Large intestine (tissue), 12 donors: Measurements from ENCODE around the gene PTPN13. TPM values are rescaled to one million over a fixed set of nuclear protein-coding genes. Genes with fewer than 3 reads are reported as not detected.
A peak's percentile ranks its signal among the peaks of the same experiment; 100 is the strongest.

Experiments
- DNase-seq, 2 donors: peaks; one replicate each; pipeline versions ENCODE4 v3.0.0 to v3.0.0-alpha.2; 2013
- H3K27ac ChIP-seq: one replicate; pipeline ENCODE4 v1.5.1; 2013; ENCODE audit warnings: low read length
- H3K27me3 ChIP-seq: 2 replicates; pipeline ENCODE4 v1.6.1; 2013; ENCODE audit warnings: low read length; ENCODE audit not compliant: control insufficient read depth, insufficient read depth
- H3K36me3 ChIP-seq: 2 replicates; pipeline ENCODE4 v1.6.1; 2013; ENCODE audit warnings: low read length; ENCODE audit not compliant: control insufficient read depth, insufficient read depth
- H3K4me1 ChIP-seq: one replicate; pipeline ENCODE4 v1.6.1; 2013; ENCODE audit warnings: low read length; ENCODE audit not compliant: control insufficient read depth, insufficient read depth
- H3K4me3 ChIP-seq: one replicate; pipeline ENCODE4 v1.5.1; 2013; ENCODE audit warnings: low read length
- H3K9me3 ChIP-seq: one replicate; pipeline ENCODE4 v1.6.1; 2013; ENCODE audit warnings: mild to moderate bottlenecking, low read depth, low read length, moderate library complexity; ENCODE audit not compliant: control insufficient read depth
- WGBS: methylation state at CpG from one replicate; pipeline ENCODE4 v1.1.5; 2013; ENCODE audit warnings: low lambda C conversion rate; ENCODE audit not compliant: insufficient coverage; 5-methylcytosine and 5-hydroxymethylcytosine counted together
- long read RNA-seq, 11 donors: transcript quantifications; one replicate each; lab custom pipeline, GENCODE V29; 2026
- polyA plus RNA-seq: library from polyadenylated mRNA; unstranded; fragments of 120-200 nt; gene quantifications from one replicate; pipeline ENCODE4 v1.2.1, GENCODE V29; 2013

PTPN13 gene
- 6.1 TPM for polyA plus RNA-seq
- long read RNA-seq, donor 1 = 0 reads
- long read RNA-seq, donor 2 = 0 reads
- long read RNA-seq, donor 3 = 0 reads
- long read RNA-seq, donor 4 = 0 reads
- long read RNA-seq, donor 5 = 0 reads
- long read RNA-seq, donor 6 = 0 reads
- long read RNA-seq, donor 7 = 0 reads
- long read RNA-seq, donor 8 = 0 reads
- long read RNA-seq, donor 9 = 0 reads
- long read RNA-seq, donor 10 = 0 reads
- long read RNA-seq, donor 11 = 0 reads

- no peaks in the 10 kb centered on the region for H3K9me3 ChIP-seq
- peaks cover 5% of the 10 kb centered on the region for H3K4me1 ChIP-seq
- no CpG with 5 or more reads among the region's 60 CpGs for WGBS
Measured at GRCh38 chr4:86593688-86594558, at the start of gene PTPN13. TSS of gene PTPN13 (plus strand) at chr4:86594315. CDS start at chr4:86635257, 40,942 bp downstream.

DNA sequence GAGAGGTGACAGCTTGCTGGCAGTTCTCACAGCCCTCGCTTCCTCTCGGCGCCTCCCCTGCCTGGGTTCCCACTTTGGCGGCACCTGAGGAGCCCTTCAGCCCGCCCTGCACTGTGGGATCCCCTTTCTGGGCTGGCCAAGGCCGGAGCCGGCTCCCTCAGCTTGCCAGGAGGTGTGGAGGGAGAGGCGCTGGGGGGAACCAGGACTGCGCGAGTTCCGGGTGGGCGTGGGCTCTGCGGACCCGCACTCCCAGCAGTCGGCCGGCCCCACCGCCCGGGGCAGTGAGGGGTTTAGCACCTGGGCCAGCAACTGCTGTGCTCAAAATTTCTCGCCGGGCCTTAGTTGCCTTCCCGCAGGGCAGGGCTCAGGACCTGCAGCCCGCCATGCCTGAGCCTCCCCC lies 47.0 kb upstream of the PTPN13 start:
- H3K4me3 ChIP-seq = no peak overlapping the region

More at GRCh38 chr4:86593688-86594558, at the start of gene PTPN13:
- H3K4me3 ChIP-seq = peak within 1 kb of the TSS; percentile 90
- H3K27ac ChIP-seq = peak within 1 kb of the TSS; percentile 86
- DNase-seq = peak; percentile 96
- H3K36me3 ChIP-seq = no peaks in the 10 kb centered on the region
- no peaks in the 10 kb centered on the region for H3K27me3 ChIP-seq

DNA sequence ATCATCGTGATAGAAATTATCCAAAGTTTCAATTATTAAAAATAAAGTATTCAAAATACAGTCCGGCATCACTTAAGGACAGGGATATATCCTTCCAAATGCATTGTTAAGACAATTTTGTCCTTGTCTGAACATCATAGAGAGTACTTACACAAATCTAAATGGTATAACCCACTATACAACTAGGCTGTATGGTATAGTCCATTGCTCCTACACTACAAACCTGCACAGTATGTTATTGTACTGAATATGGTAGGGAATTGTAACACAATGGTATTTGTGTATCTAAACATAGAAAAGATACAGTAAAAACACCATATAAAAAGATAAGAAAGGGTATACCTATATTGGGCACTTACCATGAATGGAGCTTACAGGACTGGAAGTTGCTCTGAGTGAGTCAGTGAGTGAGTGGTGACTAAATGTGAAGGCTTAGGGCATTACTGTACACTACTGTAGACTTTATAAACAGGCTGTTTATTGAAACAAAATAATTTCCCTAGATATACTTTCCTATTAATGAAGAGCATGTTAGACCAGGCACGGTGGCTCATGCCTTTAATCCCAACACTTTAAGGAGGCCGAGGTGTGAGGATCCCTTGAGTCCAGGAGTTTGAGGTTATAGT lies 44.8 kb upstream of the PTPN13 start:
- Histone ChIP-seq H3K4me3 (no peak overlapping the region), H3K9me3 (peaks cover 6% of the 10 kb centered on the region), H3K27ac (no peak overlapping the region), H3K27me3 (peaks cover 3% of the 10 kb centered on the region), H3K4me1 (no peaks in the 10 kb centered on the region), H3K36me3 (no peaks in the 10 kb centered on the region)
- WGBS = 100% methylated on average over 2 of the region's 4 CpGs
- no peak for DNase-seq

More for the DNA sequence above, 47.0 kb upstream of the PTPN13 start:
- H3K36me3 ChIP-seq = no peaks in the 10 kb centered on the region
- no CpG with 5 or more reads among the region's 22 CpGs for WGBS
- H3K9me3 ChIP-seq = peaks cover 6% of the 10 kb centered on the region
- no peak overlapping the region for H3K27ac ChIP-seq
- no peak for DNase-seq
- no peaks in the 10 kb centered on the region for H3K27me3 ChIP-seq
- H3K4me1 ChIP-seq = no peaks in the 10 kb centered on the region

- H3K4me3 ChIP-seq = no peak overlapping the region
- H3K9me3 ChIP-seq = peaks cover 6% of the 10 kb centered on the region
- no peak overlapping the region for H3K27ac ChIP-seq
- H3K27me3 ChIP-seq = peaks cover 3% of the 10 kb centered on the region
- DNase-seq = no peak
- H3K36me3 ChIP-seq = no peaks in the 10 kb centered on the region
- no peaks in the 10 kb centered on the region for H3K4me1 ChIP-seq
- WGBS = no CpG with 5 or more reads among the region's 2 CpGs
Measured at GRCh38 chr4:86551387-86551786, 42.7 kb upstream of the PTPN13 start.

- Histone ChIP-seq H3K4me3 (no peak overlapping the region), H3K4me1 (peaks cover 3% of the 10 kb centered on the region), H3K36me3 (no peaks in the 10 kb centered on the region), H3K27me3 (peaks cover 3% of the 10 kb centered on the region), H3K9me3 (no peaks in the 10 kb centered on the region), H3K27ac (no peak overlapping the region)
- DNase-seq = no peak
Measured at GRCh38 chr4:86554646-86555045, 39.5 kb upstream of the PTPN13 start.

DNA sequence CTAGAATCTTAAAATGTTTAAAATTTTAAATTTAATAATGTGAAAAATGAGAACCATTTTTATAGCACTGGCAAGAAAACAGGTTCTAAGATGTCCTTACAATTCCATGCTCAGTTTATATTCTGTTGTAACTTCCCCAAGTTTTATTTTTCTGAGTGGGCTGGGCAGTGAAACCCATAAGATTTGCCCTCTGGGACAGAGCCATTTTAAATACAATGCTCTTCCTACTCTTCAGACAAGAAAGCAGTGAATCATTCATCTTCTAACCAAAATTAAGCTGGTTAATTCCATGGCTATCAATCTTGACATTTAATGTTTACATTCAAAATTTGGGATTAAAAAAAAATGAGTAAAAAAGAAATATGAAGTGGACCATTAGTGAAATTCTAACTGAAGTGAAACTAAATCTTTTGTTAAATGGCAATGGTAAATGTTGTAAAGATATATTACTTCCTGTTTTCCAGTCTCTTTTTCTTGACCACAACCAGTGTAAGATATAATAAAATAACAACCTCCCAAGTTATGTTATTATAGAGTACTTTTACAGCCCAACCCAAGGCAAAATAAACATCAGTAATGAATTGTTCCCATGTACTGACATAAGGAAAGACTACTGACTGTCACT lies 37.2 kb upstream of the PTPN13 start:
- no peak overlapping the region for H3K4me3 ChIP-seq
- H3K4me1 ChIP-seq = peaks cover 17% of the 10 kb centered on the region
- H3K27me3 ChIP-seq = peaks cover 3% of the 10 kb centered on the region
- H3K9me3 ChIP-seq = no peaks in the 10 kb centered on the region
- H3K36me3 ChIP-seq = no peaks in the 10 kb centered on the region
- no peak overlapping the region for H3K27ac ChIP-seq
- DNase-seq = peak in 1 of 2 donors; percentile 14

- Histone ChIP-seq H3K27me3 (peaks cover 3% of the 10 kb centered on the region), H3K9me3 (no peaks in the 10 kb centered on the region), H3K4me1 (peaks cover 18% of the 10 kb centered on the region), H3K36me3 (no peaks in the 10 kb centered on the region), H3K27ac (no peak overlapping the region), H3K4me3 (no peak overlapping the region)
- no peak for DNase-seq
- WGBS = no CpG with 5 or more reads among the region's 1 CpG
Measured at GRCh38 chr4:86557526-86557925, 36.6 kb upstream of the PTPN13 start.

- Histone ChIP-seq H3K36me3 (no peaks in the 10 kb centered on the region), H3K4me3 (no peak overlapping the region), H3K27me3 (no peaks in the 10 kb centered on the region), H3K9me3 (no peaks in the 10 kb centered on the region), H3K4me1 (peaks cover 18% of the 10 kb centered on the region), H3K27ac (no peak overlapping the region)
- WGBS = 80% methylated on average over 3 of the region's 5 CpGs
- no peak for DNase-seq
Measured at GRCh38 chr4:86558258-86558657, 35.9 kb upstream of the PTPN13 start.

- H3K4me3 ChIP-seq = no peak overlapping the region
- no peaks in the 10 kb centered on the region for H3K36me3 ChIP-seq
- WGBS = no CpG with 5 or more reads among the region's 1 CpG
- DNase-seq = peak; percentile 12 to 40
- no peaks in the 10 kb centered on the region for H3K27me3 ChIP-seq
- no peaks in the 10 kb centered on the region for H3K9me3 ChIP-seq
- H3K27ac ChIP-seq = no peak overlapping the region
- peaks cover 18% of the 10 kb centered on the region for H3K4me1 ChIP-seq
Measured at GRCh38 chr4:86558797-86559196, 35.3 kb upstream of the PTPN13 start.

DNA sequence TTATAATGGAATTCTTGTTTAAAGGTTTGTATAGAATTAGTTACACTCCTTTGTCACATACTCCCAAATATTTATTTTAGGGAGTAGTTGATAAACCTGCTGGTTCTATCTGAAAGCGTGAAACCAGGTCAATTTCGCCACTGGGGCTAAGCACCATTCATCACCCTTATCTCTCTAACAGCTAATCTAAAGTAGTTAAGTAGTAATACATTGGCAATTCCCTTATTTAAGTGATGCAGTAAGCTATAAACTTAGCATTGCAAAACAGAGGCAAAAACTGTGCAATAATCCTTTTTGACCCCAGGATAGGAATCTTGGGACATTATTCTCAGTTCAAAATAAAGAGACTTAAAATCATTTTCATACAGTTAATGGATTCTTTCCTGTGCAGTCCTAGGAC lies 33.7 kb upstream of the PTPN13 start:
- Histone ChIP-seq H3K27me3 (no peaks in the 10 kb centered on the region), H3K4me3 (no peak overlapping the region), H3K36me3 (no peaks in the 10 kb centered on the region), H3K9me3 (no peaks in the 10 kb centered on the region), H3K27ac (peak overlapping the region; percentile 11), H3K4me1 (peaks cover 18% of the 10 kb centered on the region)
- WGBS = no CpG with 5 or more reads among the region's 2 CpGs
- peak; percentile 26 to 56 for DNase-seq
